ENCODE measurements around the gene CYP2S1. TPM values are rescaled to one million over a fixed set of nuclear protein-coding genes. Genes with fewer than 3 reads are reported as not detected.

CYP2S1 gene
- total and polyA plus RNA-seq, 2 of the 4 experiments (the other 2 are of a cell fraction): 0.54 to 2.1 TPM

DNA sequence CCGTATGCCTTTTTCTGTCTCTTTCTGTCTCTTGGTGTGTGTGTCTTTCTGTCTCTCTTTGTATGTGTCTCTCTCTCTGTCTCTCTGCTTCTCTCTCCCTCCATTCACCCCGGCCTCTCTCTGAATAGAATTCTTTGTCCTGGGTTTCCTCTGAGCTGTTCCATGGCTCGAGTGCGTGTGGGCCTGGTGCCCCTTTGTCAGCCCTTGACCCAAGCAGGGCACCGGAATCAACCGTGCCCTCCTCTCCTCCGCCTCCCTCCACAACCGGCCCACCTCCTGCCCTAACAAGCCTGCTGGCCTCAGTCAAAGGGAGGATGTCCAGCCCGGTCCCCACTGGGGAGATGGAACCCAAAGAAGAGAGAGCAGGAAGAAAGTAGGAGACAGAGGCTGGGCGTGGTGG is 29.2 kb downstream of the CYP2S1 start:
- POLR2A ChIA-PET (ENCODE audit: unreplicated experiment): interaction anchor here (0.8 kb wide), 1 partner anchor 175 kb away, joined by 6 read pairs; the partner anchor contains the start of gene EXOSC5
- Histone ChIP-seq H2AK9ac (replicated peaks; ENCODE audit: low read depth, low read length, poor library complexity) (peak overlapping the region; percentile 60), H3K4me1 (ENCODE audit: control insufficient read depth, insufficient read depth, low read length) (peaks cover 42% of the 10 kb centered on the region), H4K5ac (ENCODE audit: low read depth, low read length) (0 out of 2 replicates have a peak overlapping the region, but pooled peaks have one; percentile 11), H2AK5ac (ENCODE audit: low read depth, low read length) (peak overlapping the region; percentile 96), H3K18ac (ENCODE audit: low read depth, low read length) (no peak overlapping the region), H3K27me3 (ENCODE audit: control insufficient read depth, insufficient read depth, low read length) (no peaks in the 10 kb centered on the region), H3K9ac (ENCODE audit: low read depth, low read length) (peak overlapping the region; percentile 99; the same call in 1 of the 2 replicates), H3K36me3 (ENCODE audit: control insufficient read depth, insufficient read depth, low read length) (peaks cover 46% of the 10 kb centered on the region), H2BK20ac (ENCODE audit: low read depth, low read length) (peak overlapping the region; percentile 54), H3K9me3 (ENCODE audit: control insufficient read depth, insufficient read depth, low read length) (no peaks in the 10 kb centered on the region), H3K14ac (replicated peaks; ENCODE audit: low read depth, low read length) (peak overlapping the region; percentile 100), H3K4me2 (ENCODE audit: low read depth, low read length) (peak overlapping the region; percentile 4), H2BK120ac (ENCODE audit: low read depth, low read length) (peak overlapping the region; percentile 89), H3K4ac (ENCODE audit: low read depth, low read length) (peak overlapping the region; percentile 99), H4K91ac (ENCODE audit: insufficient read depth, low read depth, low read length) (peak overlapping the region; percentile 99), H3K79me1 (ENCODE audit: low read depth in 1 of 2, low read length in 2 of 2) (peaks cover 17 to 64% of the 10 kb centered on the region in 2 experiments), H4K20me1 (ENCODE audit: insufficient read depth, low read length) (peaks cover 36% of the 10 kb centered on the region), H3K9me1 (ENCODE audit: insufficient read depth, low read length) (peaks cover 24% of the 10 kb centered on the region), H3K4me3 (ENCODE audit: insufficient read depth, low read depth, low read length) (no peak overlapping the region), H4K8ac (ENCODE audit: low read depth in 2 of 2, low read length in 2 of 2) (peak overlapping the region; percentile 72 to 84), H2BK15ac (ENCODE audit: low read depth, low read length) (peak overlapping the region; percentile 51; the same call in 2 of the 3 replicates), H3K56ac (ENCODE audit: extremely low read depth, insufficient read depth, low read length) (peak overlapping the region; percentile 75), H3K23ac (ENCODE audit: low read depth, low read length) (peak overlapping the region; percentile 95), H2BK5ac (ENCODE audit: low read depth, low read length, poor library complexity, severe bottlenecking) (peak overlapping the region; percentile 99), H2AFZ (replicated peaks; ENCODE audit: low read length, poor library complexity) (no peak overlapping the region), H3K27ac (ENCODE audit: insufficient read depth, low read length) (peak overlapping the region; percentile 99)
- 93% methylated on average over 3 of the region's 10 CpGs; no CpG with 5 or more reads in 1 of the 2 experiments for WGBS, 2 experiments (ENCODE audit: extremely low coverage in 2 of 2, insufficient read length in 1 of 2)
- in situ Hi-C loops (cut with MboI; ENCODE audit: low sequenced_read_pairs) (no loop called here), dilution Hi-C loops (cut with HindIII; ENCODE audit: low sequenced_read_pairs, unreplicated experiment) (no loop called here), intact Hi-C loops (cut with micrococcal nuclease) (no loop called here)
- CTCF ChIA-PET: interaction anchor here (0.7 to 2.5 kb wide), 2 partner anchors 16 to 41 kb away, joined by 3 to 10 read pairs; no protein-coding TSS in a partner anchor
- TF ChIP-seq CHD1 (IDR thresholded peaks at IDR 0.05; ENCODE audit: low read depth, low read length) (no peak), MAZ (IDR thresholded peaks at IDR 0.05; ENCODE audit: borderline replicate concordance, low read depth, low read length) (no peak), BHLHE40 (IDR thresholded peaks at IDR 0.05; ENCODE audit: low read depth, low read length) (no peak), FOS (IDR thresholded peaks at IDR 0.05; ENCODE audit: low read depth, low read length) (no peak), RFX5 (IDR thresholded peaks at IDR 0.05; ENCODE audit: low read depth, low read length) (no peak), MAFK (IDR thresholded peaks at IDR 0.05; ENCODE audit: low read depth, low read length) (no peak), RAD21 (IDR thresholded peaks at IDR 0.05; ENCODE audit: low read length) (no peak), MXI1 (IDR thresholded peaks at IDR 0.05; ENCODE audit: borderline replicate concordance, low read depth, low read length) (no peak), CEBPB (IDR thresholded peaks at IDR 0.05; ENCODE audit: low read depth, low read length) (no peak), RCOR1 (IDR thresholded peaks at IDR 0.05; ENCODE audit: insufficient replicate concordance, low read length) (no peak), NFE2L2 (IDR thresholded peaks at IDR 0.05; ENCODE audit: low read depth, low read length) (no peak), POLR2A (IDR thresholded peaks at IDR 0.05; ENCODE audit: low read depth, low read length) (no peak), SMC3 (IDR thresholded peaks at IDR 0.05; ENCODE audit: low read depth, low read length) (no peak)
- TF ChIP-seq, protein P1, sequence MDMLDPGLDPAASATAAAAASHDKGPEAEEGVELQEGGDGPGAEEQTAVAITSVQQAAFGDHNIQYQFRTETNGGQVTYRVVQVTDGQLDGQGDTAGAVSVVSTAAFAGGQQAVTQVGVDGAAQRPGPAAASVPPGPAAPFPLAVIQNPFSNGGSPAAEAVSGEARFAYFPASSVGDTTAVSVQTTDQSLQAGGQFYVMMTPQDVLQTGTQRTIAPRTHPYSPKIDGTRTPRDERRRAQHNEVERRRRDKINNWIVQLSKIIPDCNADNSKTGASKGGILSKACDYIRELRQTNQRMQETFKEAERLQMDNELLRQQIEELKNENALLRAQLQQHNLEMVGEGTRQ (IDR thresholded peaks at IDR 0.05; ENCODE audit: low read depth, low read length): no peak
- TF ChIP-seq, protein P2, sequence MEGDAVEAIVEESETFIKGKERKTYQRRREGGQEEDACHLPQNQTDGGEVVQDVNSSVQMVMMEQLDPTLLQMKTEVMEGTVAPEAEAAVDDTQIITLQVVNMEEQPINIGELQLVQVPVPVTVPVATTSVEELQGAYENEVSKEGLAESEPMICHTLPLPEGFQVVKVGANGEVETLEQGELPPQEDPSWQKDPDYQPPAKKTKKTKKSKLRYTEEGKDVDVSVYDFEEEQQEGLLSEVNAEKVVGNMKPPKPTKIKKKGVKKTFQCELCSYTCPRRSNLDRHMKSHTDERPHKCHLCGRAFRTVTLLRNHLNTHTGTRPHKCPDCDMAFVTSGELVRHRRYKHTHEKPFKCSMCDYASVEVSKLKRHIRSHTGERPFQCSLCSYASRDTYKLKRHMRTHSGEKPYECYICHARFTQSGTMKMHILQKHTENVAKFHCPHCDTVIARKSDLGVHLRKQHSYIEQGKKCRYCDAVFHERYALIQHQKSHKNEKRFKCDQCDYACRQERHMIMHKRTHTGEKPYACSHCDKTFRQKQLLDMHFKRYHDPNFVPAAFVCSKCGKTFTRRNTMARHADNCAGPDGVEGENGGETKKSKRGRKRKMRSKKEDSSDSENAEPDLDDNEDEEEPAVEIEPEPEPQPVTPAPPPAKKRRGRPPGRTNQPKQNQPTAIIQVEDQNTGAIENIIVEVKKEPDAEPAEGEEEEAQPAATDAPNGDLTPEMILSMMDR (conservative IDR thresholded peaks at IDR 0.05; ENCODE audit: low read depth, low read length): no peak
- TF ChIP-seq, protein P3, sequence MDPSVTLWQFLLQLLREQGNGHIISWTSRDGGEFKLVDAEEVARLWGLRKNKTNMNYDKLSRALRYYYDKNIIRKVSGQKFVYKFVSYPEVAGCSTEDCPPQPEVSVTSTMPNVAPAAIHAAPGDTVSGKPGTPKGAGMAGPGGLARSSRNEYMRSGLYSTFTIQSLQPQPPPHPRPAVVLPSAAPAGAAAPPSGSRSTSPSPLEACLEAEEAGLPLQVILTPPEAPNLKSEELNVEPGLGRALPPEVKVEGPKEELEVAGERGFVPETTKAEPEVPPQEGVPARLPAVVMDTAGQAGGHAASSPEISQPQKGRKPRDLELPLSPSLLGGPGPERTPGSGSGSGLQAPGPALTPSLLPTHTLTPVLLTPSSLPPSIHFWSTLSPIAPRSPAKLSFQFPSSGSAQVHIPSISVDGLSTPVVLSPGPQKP (IDR thresholded peaks at IDR 0.05; ENCODE audit: borderline replicate concordance, low read depth, low read length): no peak
- no peak for ATAC-seq (ENCODE audit: low read depth)
- BruUV-seq (replicated peaks): no TSS peak
- no peak for DNase-seq
